ENCODE measurements around the gene MBD1. TPM values are rescaled to one million over a fixed set of nuclear protein-coding genes. Genes with fewer than 3 reads are reported as not detected.
"Not testable (repeated sequence)": the region's sequence is repeated elsewhere in the genome, so short reads cannot be mapped to it uniquely, and the experiment has no call there.

Gene MBD1
- total RNA-seq, 1 donor = 94.8 TPM

GRCh38 chr18:50275503-50276036, 5.8 kb downstream of the MBD1 start:
- no peak for DNase-seq (ENCODE audit: low read depth in 2 of 3, low spot score in 2 of 3)

GRCh38 chr18:50274941-50275340, 6.4 kb downstream of the MBD1 start:
- DNase-seq (ENCODE audit: low read depth in 2 of 3, low spot score in 2 of 3) = no peak

- DNase-seq (ENCODE audit: low read depth in 2 of 3, low spot score in 2 of 3) = no peak
Measured at GRCh38 chr18:50274044-50274442, 7.3 kb downstream of the MBD1 start.

- no peak for DNase-seq (ENCODE audit: low read depth in 2 of 3, low spot score in 2 of 3)
Measured at GRCh38 chr18:50273203-50274043, 7.9 kb downstream of the MBD1 start.

- DNase-seq (ENCODE audit: low read depth in 2 of 3, low spot score in 2 of 3) = no peak
Measured at GRCh38 chr18:50272568-50272967, 8.8 kb downstream of the MBD1 start.

- DNase-seq (ENCODE audit: low read depth in 2 of 3, low spot score in 2 of 3) = peak; percentile 44 to 83 (median 83)
Measured at GRCh38 chr18:50268022-50268747, 13.1 kb downstream of the MBD1 start.

GRCh38 chr18:50266248-50266704, 15.0 kb downstream of the MBD1 start, which contains the start of gene CFAP53:
TSS of gene CFAP53 (minus strand) at chr18:50266495. CDS start at chr18:50266404, 91 bp downstream.
- DNase-seq (ENCODE audit: low read depth in 2 of 3, low spot score in 2 of 3) = peak; percentile 46 to 94 (median 92)

GRCh38 chr18:50262977-50263376, 18.3 kb downstream of the MBD1 start:
- DNase-seq (ENCODE audit: low read depth in 2 of 3, low spot score in 2 of 3) = no peak

GRCh38 chr18:50250935-50251334, 30.4 kb downstream of the MBD1 start:
- DNase-seq (ENCODE audit: low read depth in 2 of 3, low spot score in 2 of 3) = no peak

GRCh38 chr18:50249576-50249975, 31.7 kb downstream of the MBD1 start:
- no peak for DNase-seq (ENCODE audit: low read depth in 2 of 3, low spot score in 2 of 3)

GRCh38 chr18:50247561-50247960, 33.8 kb downstream of the MBD1 start:
- no peak for DNase-seq (ENCODE audit: low read depth in 2 of 3, low spot score in 2 of 3)

- not testable (repeated sequence) for DNase-seq (ENCODE audit: low read depth in 2 of 3, low spot score in 2 of 3)
Measured at GRCh38 chr18:50241768-50242167, 39.6 kb downstream of the MBD1 start.

- no peak for DNase-seq (ENCODE audit: low read depth in 2 of 3, low spot score in 2 of 3)
Measured at GRCh38 chr18:50240080-50240563, 41.2 kb downstream of the MBD1 start.

GRCh38 chr18:50232419-50232818, 48.9 kb downstream of the MBD1 start:
- DNase-seq (ENCODE audit: low read depth in 2 of 3, low spot score in 2 of 3) = no peak

- DNase-seq (ENCODE audit: low read depth in 2 of 3, low spot score in 2 of 3) = no peak
Measured at GRCh38 chr18:50231621-50232020, 49.7 kb downstream of the MBD1 start.

- DNase-seq (ENCODE audit: low read depth in 2 of 3, low spot score in 2 of 3) = not testable (repeated sequence)
Measured at GRCh38 chr18:50220249-50220648, 61.1 kb downstream of the MBD1 start.

Small RNA genes lying within 50 kb of the gene (small RNA-seq; reads per million reads assigned to genes)
- gene RNA5SP458 = not detected

Other genes with a start within 250 kb of the MBD1 start
- gene MYO5B, start 86.4 kb downstream of the MBD1 start, total RNA-seq = under 0.01 TPM
- 0.27 TPM for gene CFAP53, start 15.0 kb downstream of the MBD1 start, total RNA-seq
- 86.4 TPM for gene CXXC1, start 6.2 kb upstream of the MBD1 start, total RNA-seq
- gene SKA1, start 93.5 kb upstream of the MBD1 start, total RNA-seq = 0.81 TPM

Data from hematopoietic multipotent progenitor cell (in vitro differentiated cells).